ENCODE results near the gene KCNE4.

- TF ChIP-seq CTCF (IDR thresholded peaks at IDR 0.05; ENCODE audit: low read depth, low read length, missing input control) = no peak
- TF ChIP-seq RAD21 (IDR thresholded peaks at IDR 0.05) = no peak
- TF ChIP-seq REST (IDR thresholded peaks at IDR 0.05) = no peak
- no peak for TF ChIP-seq MAX (IDR thresholded peaks at IDR 0.05)
- TF ChIP-seq YY1 (IDR thresholded peaks at IDR 0.05) = no peak
- TF ChIP-seq SP1 (IDR thresholded peaks at IDR 0.05) = no peak
- TF ChIP-seq EGR1 (IDR thresholded peaks at IDR 0.05; ENCODE audit: low read depth in 2 of 2) = no peak
- TF ChIP-seq TAF1 (conservative IDR thresholded peaks at IDR 0.05) = no peak
These were observed 14.6 kb upstream of the KCNE4 start for GRCh38 chr2:223037445-223037800.

Measured in liver (tissue), 3 donors.